Hepatocyte (in vitro differentiated cells): Measurements from ENCODE around the gene TEX35. TPM values are rescaled to one million over a fixed set of nuclear protein-coding genes. Genes with fewer than 3 reads are reported as not detected.

Experiments used
- DNase-seq: peaks from one replicate; pipeline ENCODE4 v3.0.0-alpha.2; 2016; ENCODE audit warnings: low spot score
- H2AFZ ChIP-seq: fragments of 200-600 bp; sonication (generic); 2 replicates; pipeline ENCODE4 v1.6.0; 2016; ENCODE audit warnings: antibody characterized with exemption, mild to moderate bottlenecking
- H3K27ac ChIP-seq: fragments of 200-600 bp; sonication (generic); 2 replicates; pipeline ENCODE4 v1.5.1; 2016; ENCODE audit warnings: mild to moderate bottlenecking
- H3K27me3 ChIP-seq: fragments of 200-600 bp; sonication (generic); 2 replicates; pipeline ENCODE4 v1.6.1; 2016
- H3K36me3 ChIP-seq: fragments of 200-600 bp; sonication (generic); replicated peaks from 2 replicates; pipeline ENCODE4 v1.5.1; 2016; ENCODE audit warnings: low read depth; ENCODE audit not compliant: insufficient read depth
- H3K4me1 ChIP-seq: fragments of 200-600 bp; sonication (generic); 2 replicates; pipeline ENCODE4 v1.5.1; 2016; ENCODE audit warnings: mild to moderate bottlenecking, moderate library complexity; ENCODE audit not compliant: insufficient read depth
- H3K4me2 ChIP-seq: fragments of 200-600 bp; sonication (generic); 2 replicates; pipeline ENCODE4 v1.6.0; 2016
- H3K4me3 ChIP-seq: fragments of 200-600 bp; sonication (generic); 2 replicates; pipeline ENCODE4 v1.5.1; 2016; ENCODE audit warnings: mild to moderate bottlenecking
- H3K79me2 ChIP-seq: fragments of 200-600 bp; sonication (generic); 2 replicates; pipeline ENCODE4 v1.6.0; 2017; ENCODE audit warnings: mild to moderate bottlenecking
- H3K9me2 ChIP-seq: fragments of 200-600 bp; sonication (generic); replicated peaks from 2 replicates; pipeline ENCODE4 v1.6.0; 2017; ENCODE audit warnings: mild to moderate bottlenecking; ENCODE audit not compliant: insufficient read depth
- H3K9me3 ChIP-seq: fragments of 200-600 bp; sonication (generic); 2 replicates; pipeline ENCODE4 v1.5.1; 2016; ENCODE audit warnings: low read depth, mild to moderate bottlenecking
- H4K20me1 ChIP-seq: fragments of 200-600 bp; sonication (generic); 2 replicates; pipeline ENCODE4 v1.6.0; 2016; ENCODE audit warnings: mild to moderate bottlenecking; ENCODE audit not compliant: insufficient read depth, poor library complexity, severe bottlenecking
- CTCF ChIP-seq: fragments of 200-600 bp; sonication (generic); IDR thresholded peaks from 2 replicates; pipeline ENCODE4 v1.5.1; 2016; ENCODE audit warnings: antibody characterized with exemption, mild to moderate bottlenecking; ENCODE audit not compliant: poor library complexity
- EZH2 ChIP-seq: fragments of 200-600 bp; sonication (generic); IDR thresholded peaks from 2 replicates; pipeline ENCODE4 v1.6.1; 2016; ENCODE audit warnings: antibody characterized with exemption, mild to moderate bottlenecking, borderline replicate concordance
- EZH2phosphoT487 ChIP-seq: fragments of 200-600 bp; sonication (generic); IDR thresholded peaks from one replicate; pipeline ENCODE4 v1.6.1; 2018; ENCODE audit warnings: antibody characterized with exemption, mild to moderate bottlenecking, low read depth, moderate library complexity; ENCODE audit not compliant: unreplicated experiment, severe bottlenecking
- WGBS: methylation state at CpG from one replicate; pipeline ENCODE4 v1.1.6; 2016; ENCODE audit warnings: low lambda C conversion rate; ENCODE audit errors: missing lambda C conversion rate; 5-methylcytosine and 5-hydroxymethylcytosine counted together
- polyA plus RNA-seq: library from polyadenylated mRNA; unstranded; fragments of >200 nt; fragmentation: Nextera tagmentation; extraction: Ambion mirVana; gene quantifications from 2 replicates; pipeline ENCODE4 v1.2.1, GENCODE V29; 2016
- total RNA-seq: library from RNA; depleted of rRNA; stranded (reverse); fragments of >200 nt; gene quantifications from 2 replicates; pipeline ENCODE4 v1.2.3, GENCODE V29; 2014

The TEX35 gene
- total and polyA plus RNA-seq, 2 experiments from 2014 or later, result not detected

GRCh38 chr1:178500936-178501554, 11.9 kb upstream of the TEX35 start:
- H3K4me2 ChIP-seq, result no peak overlapping the region
- no peak for DNase-seq
- no peaks in the 10 kb centered on the region for H3K4me1 ChIP-seq
- no peaks in the 10 kb centered on the region for H3K27me3 ChIP-seq
- TF ChIP-seq EZH2phosphoT487 (no peak), EZH2 (no peak), CTCF (no peak)
- no peaks in the 10 kb centered on the region for H3K36me3 ChIP-seq
- H3K79me2 ChIP-seq, result no peaks in the 10 kb centered on the region
- H4K20me1 ChIP-seq, result no peaks in the 10 kb centered on the region
- no peak overlapping the region for H2AFZ ChIP-seq
- H3K4me3 ChIP-seq, result no peak overlapping the region
- H3K9me3 ChIP-seq, result no peaks in the 10 kb centered on the region
- H3K9me2 ChIP-seq, result no peaks in the 10 kb centered on the region
- H3K27ac ChIP-seq, result no peak overlapping the region
- 89% methylated on average over 10 of the region's 10 CpGs for WGBS

GRCh38 chr1:178501705-178502329, 11.1 kb upstream of the TEX35 start:
- Histone ChIP-seq H4K20me1 (no peaks in the 10 kb centered on the region), H2AFZ (no peak overlapping the region), H3K36me3 (no peaks in the 10 kb centered on the region), H3K79me2 (no peaks in the 10 kb centered on the region), H3K4me3 (no peak overlapping the region), H3K4me2 (no peak overlapping the region), H3K27me3 (no peaks in the 10 kb centered on the region), H3K27ac (no peak overlapping the region), H3K9me3 (no peaks in the 10 kb centered on the region), H3K9me2 (no peaks in the 10 kb centered on the region), H3K4me1 (no peaks in the 10 kb centered on the region)
- WGBS, result 22% methylated on average over 5 of the region's 5 CpGs
- DNase-seq, result peak; percentile 85
- TF ChIP-seq CTCF (peak; percentile 72), EZH2 (no peak), EZH2phosphoT487 (no peak)

GRCh38 chr1:178502330-178502714, 10.6 kb upstream of the TEX35 start:
- no peaks in the 10 kb centered on the region for H3K9me2 ChIP-seq
- H3K27me3 ChIP-seq, result no peaks in the 10 kb centered on the region
- 90% methylated on average over 3 of the region's 3 CpGs for WGBS
- no peak for DNase-seq
- H3K27ac ChIP-seq, result no peak overlapping the region
- no peak overlapping the region for H3K4me3 ChIP-seq
- TF ChIP-seq CTCF, result no peak
- TF ChIP-seq EZH2phosphoT487, result no peak
- TF ChIP-seq EZH2, result no peak
- no peak overlapping the region for H3K4me2 ChIP-seq
- H3K4me1 ChIP-seq, result no peaks in the 10 kb centered on the region
- H3K9me3 ChIP-seq, result no peaks in the 10 kb centered on the region
- H2AFZ ChIP-seq, result no peak overlapping the region
- no peaks in the 10 kb centered on the region for H3K79me2 ChIP-seq
- no peaks in the 10 kb centered on the region for H3K36me3 ChIP-seq
- no peaks in the 10 kb centered on the region for H4K20me1 ChIP-seq
